Progenitor cell of endocrine pancreas (in vitro differentiated cells): ENCODE data around the gene AP4B1. TPM values are rescaled to one million over a fixed set of nuclear protein-coding genes. Genes with fewer than 3 reads are reported as not detected.
A peak's percentile ranks its signal among the peaks of the same experiment; 100 is the strongest.

Experiments used
- DNase-seq: peaks from one replicate; pipeline ENCODE4 v3.0.0; 2021; ENCODE audit warnings: low spot score; ENCODE audit not compliant: unreplicated experiment
- H3K27ac Mint-ChIP-seq: 2 replicates; pipeline ENCODE4 v1.8.0; 2021; ENCODE audit warnings: mild to moderate bottlenecking, moderate library complexity, mixed read lengths
- H3K27me3 Mint-ChIP-seq: 2 replicates; pipeline ENCODE4 v1.8.0; 2021; ENCODE audit warnings: mixed read lengths
- H3K36me3 Mint-ChIP-seq: 2 replicates; pipeline ENCODE4 v1.8.0; 2022; ENCODE audit warnings: mixed read lengths; ENCODE audit not compliant: insufficient read depth
- H3K4me1 Mint-ChIP-seq: 2 replicates; pipeline ENCODE4 v1.8.0; 2021; ENCODE audit warnings: low read depth, mixed read lengths
- H3K4me3 Mint-ChIP-seq: 2 replicates; pipeline ENCODE4 v1.8.0; 2021; ENCODE audit warnings: low read depth, mild to moderate bottlenecking, moderate library complexity, mixed read lengths
- H3K9me3 Mint-ChIP-seq: 2 replicates; pipeline ENCODE4 v1.8.0; 2021; ENCODE audit warnings: low read depth, mixed read lengths
- total RNA-seq: library from RNA; stranded (reverse); gene quantifications from 2 replicates; pipeline ENCODE4 v1.2.1, GENCODE V29; 2021
- TF ChIP-seq, protein P1 (sequence below): fragments of 200-600 bp; sonication (generic); IDR thresholded peaks from one replicate; pipeline ENCODE4 v1.5.0; 2021; ENCODE audit warnings: antibody characterized with exemption, mild to moderate bottlenecking; ENCODE audit not compliant: unreplicated experiment

The AP4B1 gene
- total RNA-seq, 1 donor from 2014 or later, result 20.2 TPM

DNA sequence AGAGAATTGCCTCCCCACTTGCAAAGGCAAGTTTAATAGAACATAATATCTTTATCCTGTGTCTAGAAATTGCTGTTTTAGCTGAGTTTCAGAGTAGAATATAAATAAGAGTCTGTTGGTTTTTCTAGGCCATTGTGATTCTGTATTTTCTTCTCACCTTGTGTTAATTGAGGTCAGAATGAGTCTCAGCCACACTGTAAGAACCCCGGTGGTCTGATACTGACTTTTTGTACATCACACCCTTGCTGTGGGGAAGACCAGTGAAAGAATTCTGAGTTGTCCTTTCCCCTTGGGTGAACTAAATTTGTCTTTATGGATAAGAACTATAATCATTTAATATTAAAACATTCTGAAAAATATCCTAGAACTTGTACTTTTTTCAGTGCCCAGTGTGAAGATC is 31.4 kb upstream of the AP4B1 start:
- H3K27me3 Mint-ChIP-seq, result no peaks in the 10 kb centered on the region
- peaks cover 33% of the 10 kb centered on the region for H3K4me1 Mint-ChIP-seq
- H3K9me3 Mint-ChIP-seq, result no peaks in the 10 kb centered on the region

DNA sequence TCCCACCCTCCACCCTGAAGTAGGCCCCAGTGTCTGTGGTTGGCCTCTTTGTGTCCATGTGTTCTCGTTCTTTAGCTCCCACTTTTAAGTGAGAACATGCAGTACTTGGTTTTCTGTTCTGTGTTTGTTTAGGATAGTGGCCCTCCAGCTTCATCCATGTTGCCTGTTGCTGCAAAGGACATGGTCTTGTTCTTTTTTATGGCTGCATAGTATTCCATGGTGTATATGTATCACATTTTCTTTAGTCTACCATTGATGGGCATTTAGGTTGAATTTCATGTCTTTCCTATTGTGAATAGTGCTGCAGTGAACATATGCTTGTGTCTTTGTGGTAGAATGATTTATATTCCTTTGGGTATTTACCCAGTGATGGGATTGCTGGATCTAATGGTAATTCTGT is 30.6 kb upstream of the AP4B1 start:
- peaks cover 40% of the 10 kb centered on the region for H3K4me1 Mint-ChIP-seq
- peaks cover 1% of the 10 kb centered on the region for H3K36me3 Mint-ChIP-seq
- TF ChIP-seq, protein P1, sequence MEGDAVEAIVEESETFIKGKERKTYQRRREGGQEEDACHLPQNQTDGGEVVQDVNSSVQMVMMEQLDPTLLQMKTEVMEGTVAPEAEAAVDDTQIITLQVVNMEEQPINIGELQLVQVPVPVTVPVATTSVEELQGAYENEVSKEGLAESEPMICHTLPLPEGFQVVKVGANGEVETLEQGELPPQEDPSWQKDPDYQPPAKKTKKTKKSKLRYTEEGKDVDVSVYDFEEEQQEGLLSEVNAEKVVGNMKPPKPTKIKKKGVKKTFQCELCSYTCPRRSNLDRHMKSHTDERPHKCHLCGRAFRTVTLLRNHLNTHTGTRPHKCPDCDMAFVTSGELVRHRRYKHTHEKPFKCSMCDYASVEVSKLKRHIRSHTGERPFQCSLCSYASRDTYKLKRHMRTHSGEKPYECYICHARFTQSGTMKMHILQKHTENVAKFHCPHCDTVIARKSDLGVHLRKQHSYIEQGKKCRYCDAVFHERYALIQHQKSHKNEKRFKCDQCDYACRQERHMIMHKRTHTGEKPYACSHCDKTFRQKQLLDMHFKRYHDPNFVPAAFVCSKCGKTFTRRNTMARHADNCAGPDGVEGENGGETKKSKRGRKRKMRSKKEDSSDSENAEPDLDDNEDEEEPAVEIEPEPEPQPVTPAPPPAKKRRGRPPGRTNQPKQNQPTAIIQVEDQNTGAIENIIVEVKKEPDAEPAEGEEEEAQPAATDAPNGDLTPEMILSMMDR, result no peak
- no peaks in the 10 kb centered on the region for H3K9me3 Mint-ChIP-seq
- no peaks in the 10 kb centered on the region for H3K27me3 Mint-ChIP-seq
- H3K4me3 Mint-ChIP-seq, result no peak overlapping the region
- H3K27ac Mint-ChIP-seq, result no peak overlapping the region
- DNase-seq, result no peak

More for the DNA sequence above, 31.4 kb upstream of the AP4B1 start:
- Mint-ChIP-seq H3K27ac (no peak overlapping the region), H3K4me3 (no peak overlapping the region), H3K36me3 (peaks cover 1% of the 10 kb centered on the region)
- TF ChIP-seq, protein P1, result no peak
- DNase-seq, result no peak

DNA sequence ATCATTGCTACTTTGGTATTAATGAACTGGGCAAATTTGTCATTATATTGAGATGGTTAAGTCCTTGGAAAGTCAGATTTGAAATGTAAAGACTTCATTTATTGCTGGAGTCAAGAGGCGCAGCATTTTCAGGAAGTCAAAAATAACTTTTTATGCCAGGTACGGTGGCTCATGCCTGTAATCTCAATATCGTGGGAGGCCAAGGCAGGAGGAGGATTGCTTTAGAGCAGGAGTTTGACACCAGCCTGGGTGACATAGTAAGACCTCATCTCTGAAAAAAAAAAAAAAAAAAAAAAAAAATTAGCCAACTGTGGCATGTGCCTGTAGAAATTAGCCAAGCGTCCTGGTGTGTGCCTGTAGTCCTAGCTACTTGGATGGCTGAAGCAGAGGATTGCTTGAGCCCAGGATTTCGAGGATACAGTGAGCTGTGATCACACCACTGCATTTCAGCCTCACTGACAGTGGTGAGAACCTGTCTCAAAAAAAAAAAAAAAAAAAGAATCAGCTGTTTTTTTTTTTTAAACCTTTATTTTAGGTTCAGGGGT is 30.0 kb upstream of the AP4B1 start:
- Mint-ChIP-seq H3K4me1 (peaks cover 40% of the 10 kb centered on the region), H3K27ac (no peak overlapping the region), H3K9me3 (no peaks in the 10 kb centered on the region), H3K36me3 (peaks cover 1% of the 10 kb centered on the region), H3K4me3 (no peak overlapping the region), H3K27me3 (no peaks in the 10 kb centered on the region)
- TF ChIP-seq, protein P1, result no peak
- no peak for DNase-seq

DNA sequence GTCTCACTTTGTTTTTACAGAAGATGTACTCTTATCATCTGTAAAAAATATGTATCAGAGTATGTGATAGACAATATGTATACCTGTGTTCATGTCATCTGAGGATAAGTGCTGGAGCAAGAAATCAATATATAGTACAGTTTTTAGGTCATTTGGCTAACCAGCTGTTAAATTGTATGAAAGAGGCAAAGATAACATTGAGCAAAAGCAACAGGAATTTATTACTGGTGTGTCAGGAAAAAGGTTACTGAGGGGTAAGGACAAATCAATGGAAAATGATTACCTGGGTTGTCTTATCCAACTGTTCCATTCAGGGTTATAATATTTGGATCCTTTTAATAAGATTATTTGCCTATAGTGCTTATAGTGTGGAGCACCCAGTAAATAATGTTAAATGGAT is 29.4 kb upstream of the AP4B1 start:
- DNase-seq, result no peak
- H3K36me3 Mint-ChIP-seq, result peaks cover 1% of the 10 kb centered on the region
- H3K27me3 Mint-ChIP-seq, result no peaks in the 10 kb centered on the region
- peak overlapping the region; percentile 50 for H3K27ac Mint-ChIP-seq
- H3K4me3 Mint-ChIP-seq, result no peak overlapping the region
- H3K9me3 Mint-ChIP-seq, result no peaks in the 10 kb centered on the region
- TF ChIP-seq, protein P1, result no peak
- H3K4me1 Mint-ChIP-seq, result peaks cover 40% of the 10 kb centered on the region

DNA sequence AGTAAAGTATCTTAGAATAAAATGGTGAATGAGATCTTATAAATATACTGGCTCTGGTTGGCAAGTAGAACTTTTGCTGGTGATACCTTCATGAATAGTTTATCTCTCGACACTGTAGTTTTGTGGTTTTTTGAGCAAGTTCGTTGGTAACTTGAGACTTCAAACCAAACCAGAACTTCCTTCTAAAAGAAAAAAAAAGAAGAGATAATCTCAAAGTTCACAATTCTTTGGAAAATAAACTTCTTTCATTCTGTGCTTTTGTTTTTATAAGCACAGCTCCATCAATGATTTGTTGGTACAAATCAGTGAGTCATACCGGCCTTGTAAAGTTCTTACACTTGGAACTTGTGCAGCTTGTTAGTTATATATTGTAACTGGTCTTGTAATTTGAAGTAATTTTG is 26.9 kb upstream of the AP4B1 start:
- DNase-seq, result no peak
- Mint-ChIP-seq H3K27ac (no peak overlapping the region), H3K4me1 (peaks cover 51% of the 10 kb centered on the region), H3K9me3 (no peaks in the 10 kb centered on the region), H3K27me3 (no peaks in the 10 kb centered on the region), H3K4me3 (peak overlapping the region; percentile 86), H3K36me3 (peaks cover 1% of the 10 kb centered on the region)
- TF ChIP-seq, protein P1, result no peak
